Caco-2 (cell line): ENCODE measurements around the gene TGFA. TPM values are rescaled to one million over a fixed set of nuclear protein-coding genes. Genes with fewer than 3 reads are reported as not detected.

Source experiments
- BruUV-seq: library from RNA; stranded (reverse); fragments of 400-500 nt; replicated peaks from 2 replicates; lab custom pipeline; 2021; lab: Mats Ljungman, UMichigan
- CTCF ChIA-PET: fragments of 300-600 bp; sonication (Branson Sonifier 250); formaldehyde crosslinking; loops from one replicate; lab custom pipeline; 2022; ENCODE audit warnings: antibody characterized with exemption; lab: Charles Lee
- POLR2A ChIA-PET: fragments of 300-600 bp; sonication (Branson Sonifier 250); formaldehyde crosslinking; loops from one replicate; lab custom pipeline; 2022; ENCODE audit warnings: antibody characterized with exemption; lab: Charles Lee
- DNase-seq, 2 experiments: peaks; one replicate each; pipeline versions ENCODE4 v3.0.0 to v3.0.0-alpha.2; 2020 to 2022
- H3K27me3 ChIP-seq: replicated peaks from 2 replicates; pipeline ENCODE4 v1.6.0; 2011; ENCODE audit warnings: low read length; ENCODE audit not compliant: control insufficient read depth, insufficient read depth
- H3K36me3 ChIP-seq: 2 replicates; pipeline ENCODE4 v1.5.1; 2011; ENCODE audit warnings: low read length; ENCODE audit not compliant: control insufficient read depth, insufficient read depth
- H3K4me1 ChIP-seq: fragments of 250-450 bp; sonication (Bioruptor Pico); 2 replicates; pipeline ENCODE4 v1.5.1; 2020; ENCODE audit warnings: mild to moderate bottlenecking
- H3K4me3 ChIP-seq: 2 replicates; pipeline ENCODE4 v1.5.1; 2011; ENCODE audit warnings: low read depth, mild to moderate bottlenecking, control low read depth, low read length
- H3K9me3 ChIP-seq: fragments of 250-450 bp; sonication (Bioruptor Pico); 2 replicates; pipeline ENCODE4 v1.5.1; 2020; ENCODE audit warnings: mild to moderate bottlenecking, moderate library complexity
- H3K27ac Mint-ChIP-seq: one replicate; pipeline ENCODE4 v1.8.0; 2022; ENCODE audit warnings: mixed read lengths; ENCODE audit not compliant: unreplicated experiment
- H3K27me3 Mint-ChIP-seq: one replicate; pipeline ENCODE4 v1.8.0; 2022; ENCODE audit warnings: mixed read lengths; ENCODE audit not compliant: insufficient read depth, unreplicated experiment
- H3K36me3 Mint-ChIP-seq: one replicate; pipeline ENCODE4 v1.8.0; 2022; ENCODE audit warnings: mild to moderate bottlenecking, mixed read lengths; ENCODE audit not compliant: insufficient read depth, unreplicated experiment
- H3K4me1 Mint-ChIP-seq: one replicate; pipeline ENCODE4 v1.8.0; 2022; ENCODE audit warnings: low read depth, mixed read lengths; ENCODE audit not compliant: unreplicated experiment
- H3K4me3 Mint-ChIP-seq: one replicate; pipeline ENCODE4 v1.8.0; 2022; ENCODE audit warnings: mild to moderate bottlenecking, moderate library complexity, mixed read lengths; ENCODE audit not compliant: unreplicated experiment
- H3K9me3 Mint-ChIP-seq: one replicate; pipeline ENCODE4 v1.8.0; 2022; ENCODE audit warnings: mixed read lengths; ENCODE audit not compliant: unreplicated experiment
- intact Hi-C: fragments of 100-400 bp; cut with micrococcal nuclease; formaldehyde crosslinking; loops from one replicate; pipeline ENCODE4 v1.10.0; 2022; ENCODE audit not compliant: unreplicated experiment
- total RNA-seq: library from RNA; stranded (reverse); gene quantifications from 2 replicates; pipeline ENCODE4 v1.2.3, GENCODE V29; 2022
- TF ChIP-seq, protein P1 (sequence below), 2 experiments: fragments of 200-600 bp in 1 of 2; IDR thresholded peaks; 1 replicate in 1 of 2; 2 replicates in 1 of 2; pipeline versions ENCODE4 v1.5.1 to v1.8.0; 2011 to 2022; ENCODE audit warnings: antibody characterized with exemption in 1 of 2, control low read depth in 1 of 2, inconsistent platforms in 1 of 2, low read depth in 1 of 2, low read length in 1 of 2, mild to moderate bottlenecking in 1 of 2, moderate library complexity in 1 of 2; ENCODE audit not compliant: insufficient read depth in 1 of 2, severe bottlenecking in 1 of 2, unreplicated experiment in 1 of 2

TGFA gene
- total RNA-seq, 1 experiment from 2014 or later = 0.70 TPM

DNA sequence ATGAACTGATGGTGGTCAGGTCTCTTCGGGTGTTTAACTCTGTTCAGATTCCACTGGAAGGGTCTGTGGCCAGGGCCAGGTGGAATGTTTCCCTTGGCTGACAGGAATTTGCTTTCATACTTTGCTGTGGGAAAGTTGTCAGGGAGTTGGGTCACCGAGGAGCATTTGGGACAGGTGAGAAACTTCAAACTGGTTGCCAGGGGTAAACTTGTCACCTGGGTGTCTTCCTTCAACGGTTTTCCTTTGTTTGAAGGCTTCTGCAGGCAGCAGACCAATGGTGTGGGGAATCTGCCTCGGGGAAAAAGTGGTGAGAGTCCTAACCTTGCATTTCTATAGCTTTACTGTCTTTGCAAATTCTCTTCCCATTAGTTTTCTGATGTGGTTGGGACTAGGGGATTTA lies 92.2 kb downstream of the TGFA start:
- intact Hi-C loops = no loop called here
- Histone ChIP-seq H3K4me3 (no peak overlapping the region), H3K9me3 (no peaks in the 10 kb centered on the region), H3K27me3 (no peaks in the 10 kb centered on the region), H3K36me3 (no peaks in the 10 kb centered on the region), H3K4me1 (no peaks in the 10 kb centered on the region)
- Mint-ChIP-seq H3K4me1 (no peaks in the 10 kb centered on the region), H3K36me3 (no peaks in the 10 kb centered on the region), H3K4me3 (no peak overlapping the region), H3K27me3 (peaks cover 8% of the 10 kb centered on the region), H3K9me3 (no peaks in the 10 kb centered on the region), H3K27ac (no peak overlapping the region)
- no TSS peak for BruUV-seq
- no peak for DNase-seq
- ChIA-PET CTCF (interaction anchor here (1.6 kb wide), 1 partner anchor 156 kb away, joined by 3 read pairs; no protein-coding TSS in a partner anchor), POLR2A (no interaction called here)
- TF ChIP-seq, protein P1, sequence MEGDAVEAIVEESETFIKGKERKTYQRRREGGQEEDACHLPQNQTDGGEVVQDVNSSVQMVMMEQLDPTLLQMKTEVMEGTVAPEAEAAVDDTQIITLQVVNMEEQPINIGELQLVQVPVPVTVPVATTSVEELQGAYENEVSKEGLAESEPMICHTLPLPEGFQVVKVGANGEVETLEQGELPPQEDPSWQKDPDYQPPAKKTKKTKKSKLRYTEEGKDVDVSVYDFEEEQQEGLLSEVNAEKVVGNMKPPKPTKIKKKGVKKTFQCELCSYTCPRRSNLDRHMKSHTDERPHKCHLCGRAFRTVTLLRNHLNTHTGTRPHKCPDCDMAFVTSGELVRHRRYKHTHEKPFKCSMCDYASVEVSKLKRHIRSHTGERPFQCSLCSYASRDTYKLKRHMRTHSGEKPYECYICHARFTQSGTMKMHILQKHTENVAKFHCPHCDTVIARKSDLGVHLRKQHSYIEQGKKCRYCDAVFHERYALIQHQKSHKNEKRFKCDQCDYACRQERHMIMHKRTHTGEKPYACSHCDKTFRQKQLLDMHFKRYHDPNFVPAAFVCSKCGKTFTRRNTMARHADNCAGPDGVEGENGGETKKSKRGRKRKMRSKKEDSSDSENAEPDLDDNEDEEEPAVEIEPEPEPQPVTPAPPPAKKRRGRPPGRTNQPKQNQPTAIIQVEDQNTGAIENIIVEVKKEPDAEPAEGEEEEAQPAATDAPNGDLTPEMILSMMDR (IDR thresholded peaks at IDR 0.05; ENCODE audit: insufficient read depth in 1 of 2, low read depth in 1 of 2, low read length in 1 of 2, severe bottlenecking in 1 of 2, unreplicated experiment in 1 of 2) = no peak

- TF ChIP-seq, protein P1 (IDR thresholded peaks at IDR 0.05; ENCODE audit: insufficient read depth in 1 of 2, low read depth in 1 of 2, low read length in 1 of 2, severe bottlenecking in 1 of 2, unreplicated experiment in 1 of 2) = no peak
- ChIA-PET CTCF (interaction anchor here (0.5 to 1.6 kb wide), 2 partner anchors 93 to 157 kb away, joined by 3 read pairs; partner anchors contain the start of gene TGFA), POLR2A (interaction anchor here (0.6 kb wide), 1 partner anchor 16 kb away, joined by 3 read pairs; no protein-coding TSS in a partner anchor)
- Histone ChIP-seq H3K4me1 (no peaks in the 10 kb centered on the region), H3K27me3 (no peaks in the 10 kb centered on the region), H3K9me3 (no peaks in the 10 kb centered on the region), H3K36me3 (no peaks in the 10 kb centered on the region), H3K4me3 (no peak overlapping the region)
- H3K27me3 Mint-ChIP-seq = peaks cover 8% of the 10 kb centered on the region
- DNase-seq = no peak
- no peaks in the 10 kb centered on the region for H3K9me3 Mint-ChIP-seq
- H3K4me3 Mint-ChIP-seq = no peak overlapping the region
- no peaks in the 10 kb centered on the region for H3K4me1 Mint-ChIP-seq
- no peak overlapping the region for H3K27ac Mint-ChIP-seq
- intact Hi-C loops = no loop called here
- BruUV-seq = no TSS peak
- H3K36me3 Mint-ChIP-seq = no peaks in the 10 kb centered on the region
Observed at GRCh38 chr2:70460333-70460732, 93.3 kb downstream of the TGFA start.

GRCh38 chr2:70458661-70459060 lies 95.0 kb downstream of the TGFA start:
- ChIA-PET CTCF (no interaction called here), POLR2A (no interaction called here)
- no peaks in the 10 kb centered on the region for H3K9me3 Mint-ChIP-seq
- TF ChIP-seq, protein P1 (IDR thresholded peaks at IDR 0.05; ENCODE audit: insufficient read depth in 1 of 2, low read depth in 1 of 2, low read length in 1 of 2, severe bottlenecking in 1 of 2, unreplicated experiment in 1 of 2) = no peak
- intact Hi-C loops = no loop called here
- no peak overlapping the region for H3K4me3 Mint-ChIP-seq
- H3K4me3 ChIP-seq = no peak overlapping the region
- H3K27me3 Mint-ChIP-seq = peaks cover 8% of the 10 kb centered on the region
- no peaks in the 10 kb centered on the region for H3K36me3 Mint-ChIP-seq
- no peaks in the 10 kb centered on the region for H3K4me1 Mint-ChIP-seq
- H3K4me1 ChIP-seq = no peaks in the 10 kb centered on the region
- no peak overlapping the region for H3K27ac Mint-ChIP-seq
- no TSS peak for BruUV-seq
- H3K36me3 ChIP-seq = no peaks in the 10 kb centered on the region
- H3K27me3 ChIP-seq = no peaks in the 10 kb centered on the region
- H3K9me3 ChIP-seq = no peaks in the 10 kb centered on the region
- no peak for DNase-seq
